ENCODE results near the gene CATSPERZ.

The CATSPERZ gene

DNA sequence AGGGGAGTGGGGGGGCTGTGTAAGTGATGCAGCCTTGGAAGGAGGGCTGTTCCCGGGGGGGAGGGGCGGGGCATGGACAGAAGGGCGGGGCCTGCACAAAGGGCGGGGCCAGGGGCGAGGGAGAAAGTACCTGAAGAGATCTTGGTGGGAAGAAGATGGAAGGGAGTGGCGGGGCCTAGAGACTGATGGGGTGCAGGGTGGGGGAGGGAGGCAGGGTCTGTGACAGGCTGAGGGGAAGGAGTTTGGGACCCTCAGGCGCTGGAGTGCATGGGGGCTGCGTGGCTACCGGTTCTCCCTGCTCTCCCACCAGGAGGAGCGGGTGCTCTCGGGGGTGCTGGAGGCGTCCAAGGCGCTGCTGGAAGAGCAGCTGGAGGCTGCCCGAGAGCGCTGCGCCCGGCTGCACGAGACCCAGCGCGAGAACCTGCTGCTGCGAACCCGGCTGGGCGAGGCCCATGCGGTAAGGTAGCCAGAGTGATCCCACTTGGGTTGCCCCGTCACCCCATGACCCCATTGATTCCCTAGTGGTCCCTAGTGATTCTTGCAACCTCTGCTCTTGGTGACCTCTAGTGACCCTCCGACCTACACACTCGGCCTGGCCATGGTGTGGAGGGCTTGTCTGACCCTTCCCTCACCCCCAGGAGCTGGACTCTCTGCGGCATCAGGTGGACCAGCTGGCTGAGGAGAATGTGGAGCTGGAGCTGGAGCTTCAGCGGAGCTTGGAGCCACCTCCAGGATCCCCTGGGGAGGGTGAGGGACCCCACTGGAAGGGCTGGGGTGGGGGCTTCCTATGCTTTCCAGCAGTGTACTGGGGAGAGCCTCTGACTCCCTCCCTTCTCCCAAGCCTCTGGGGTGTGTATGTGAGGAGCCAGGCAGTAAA lies 42.9 kb downstream of the CATSPERZ start:
- DNase-seq: no peak

DNA sequence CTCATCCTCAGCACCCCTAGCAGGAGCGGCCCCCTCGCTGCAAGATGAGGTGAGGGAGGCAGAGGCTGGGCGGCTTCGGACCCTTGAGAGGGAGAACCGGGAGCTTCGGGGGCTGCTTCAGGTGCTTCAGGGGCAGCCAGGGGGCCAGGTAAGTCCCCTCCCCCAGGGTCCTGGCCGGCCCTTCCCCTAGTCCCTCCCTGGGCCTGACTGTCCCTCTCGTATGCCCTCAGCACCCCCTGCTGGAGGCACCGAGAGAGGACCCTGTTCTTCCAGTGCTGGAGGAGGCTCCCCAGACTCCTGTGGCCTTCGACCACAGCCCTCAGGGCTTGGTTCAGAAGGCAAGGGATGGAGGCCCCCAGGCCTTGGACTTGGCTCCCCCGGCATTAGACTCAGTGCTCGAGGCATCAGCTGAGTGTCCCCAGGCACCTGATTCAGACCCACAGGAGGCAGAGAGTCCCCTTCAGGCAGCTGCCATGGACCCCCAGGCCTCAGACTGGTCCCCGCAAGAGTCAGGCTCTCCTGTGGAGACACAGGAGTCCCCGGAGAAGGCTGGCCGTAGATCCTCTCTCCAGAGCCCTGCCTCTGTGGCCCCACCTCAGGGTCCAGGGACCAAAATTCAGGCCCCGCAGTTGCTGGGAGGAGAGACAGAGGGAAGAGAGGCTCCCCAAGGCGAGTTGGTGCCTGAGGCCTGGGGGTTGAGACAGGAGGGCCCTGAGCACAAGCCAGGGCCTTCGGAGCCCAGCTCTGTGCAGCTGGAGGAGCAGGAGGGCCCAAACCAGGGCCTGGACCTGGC lies 43.8 kb downstream of the CATSPERZ start:
- DNase-seq: no peak

GRCh38 chr11:64344787-64345186 lies 44.6 kb downstream of the CATSPERZ start:
- DNase-seq: no peak

DNA sequence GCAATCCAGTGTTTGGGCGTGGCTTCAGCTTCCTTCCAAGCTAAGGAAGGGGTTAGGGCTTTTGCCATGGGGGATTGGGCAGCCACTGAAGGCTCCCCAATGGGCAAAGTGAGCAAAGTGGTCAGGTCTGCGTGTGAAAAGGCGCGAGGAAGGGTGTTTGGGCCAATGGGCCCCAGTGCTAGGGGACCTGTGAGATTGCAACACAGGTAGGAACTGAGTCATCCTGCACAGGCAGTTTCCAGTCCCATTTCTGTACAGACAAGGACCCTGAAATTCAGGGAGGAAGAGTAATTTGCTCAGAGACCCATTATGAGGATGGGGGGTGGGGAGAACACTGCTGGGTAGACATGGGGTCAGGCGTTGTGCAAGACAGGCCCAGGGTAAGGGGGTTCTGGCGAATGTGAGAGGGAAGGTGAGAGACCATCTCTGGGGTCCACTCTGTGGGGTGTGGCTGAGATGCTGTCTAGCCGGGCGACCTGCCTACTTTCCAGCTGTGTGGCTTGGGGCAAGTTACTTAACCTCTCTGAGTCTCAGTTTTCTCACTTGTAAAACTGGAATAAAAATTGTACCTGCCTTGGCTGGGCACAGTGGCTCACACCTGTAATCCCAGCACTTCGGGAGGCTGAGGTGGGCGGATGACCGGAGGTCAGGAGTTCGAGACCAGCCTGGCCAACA lies 47.2 kb downstream of the CATSPERZ start:
- DNase-seq: no peak

GRCh38 chr11:64348383-64349024 lies 48.3 kb downstream of the CATSPERZ start:
- DNase-seq: no peak

- no peak for DNase-seq
Measured at GRCh38 chr11:64349025-64349387, 48.8 kb downstream of the CATSPERZ start.

GRCh38 chr11:64349404-64349803 lies 49.2 kb downstream of the CATSPERZ start:
- DNase-seq: no peak

DNA sequence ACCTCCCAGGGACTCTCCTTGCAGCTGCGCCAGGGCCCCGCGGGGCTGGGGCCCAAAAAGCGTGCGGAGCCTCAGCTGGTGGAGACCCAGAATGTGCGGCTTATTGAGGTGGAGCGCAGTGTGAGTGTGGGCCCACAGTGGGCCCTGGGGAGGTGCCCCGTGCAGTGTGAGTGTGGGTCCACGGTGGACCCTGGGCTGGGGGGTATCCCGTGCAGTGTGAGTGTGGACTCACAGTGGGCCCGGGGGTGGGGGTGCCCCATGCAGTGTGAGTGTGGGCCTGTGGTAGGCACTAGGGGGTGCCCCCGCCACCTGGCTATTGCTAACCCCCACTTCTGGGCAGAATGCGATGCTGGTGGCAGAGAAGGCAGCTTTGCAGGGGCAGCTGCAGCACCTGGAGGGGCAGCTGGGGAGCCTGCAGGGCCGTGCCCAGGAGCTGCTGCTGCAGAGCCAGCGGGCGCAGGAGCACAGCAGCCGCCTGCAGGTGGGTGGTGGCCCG lies 51.0 kb downstream of the CATSPERZ start:
- no peak for DNase-seq

DNA sequence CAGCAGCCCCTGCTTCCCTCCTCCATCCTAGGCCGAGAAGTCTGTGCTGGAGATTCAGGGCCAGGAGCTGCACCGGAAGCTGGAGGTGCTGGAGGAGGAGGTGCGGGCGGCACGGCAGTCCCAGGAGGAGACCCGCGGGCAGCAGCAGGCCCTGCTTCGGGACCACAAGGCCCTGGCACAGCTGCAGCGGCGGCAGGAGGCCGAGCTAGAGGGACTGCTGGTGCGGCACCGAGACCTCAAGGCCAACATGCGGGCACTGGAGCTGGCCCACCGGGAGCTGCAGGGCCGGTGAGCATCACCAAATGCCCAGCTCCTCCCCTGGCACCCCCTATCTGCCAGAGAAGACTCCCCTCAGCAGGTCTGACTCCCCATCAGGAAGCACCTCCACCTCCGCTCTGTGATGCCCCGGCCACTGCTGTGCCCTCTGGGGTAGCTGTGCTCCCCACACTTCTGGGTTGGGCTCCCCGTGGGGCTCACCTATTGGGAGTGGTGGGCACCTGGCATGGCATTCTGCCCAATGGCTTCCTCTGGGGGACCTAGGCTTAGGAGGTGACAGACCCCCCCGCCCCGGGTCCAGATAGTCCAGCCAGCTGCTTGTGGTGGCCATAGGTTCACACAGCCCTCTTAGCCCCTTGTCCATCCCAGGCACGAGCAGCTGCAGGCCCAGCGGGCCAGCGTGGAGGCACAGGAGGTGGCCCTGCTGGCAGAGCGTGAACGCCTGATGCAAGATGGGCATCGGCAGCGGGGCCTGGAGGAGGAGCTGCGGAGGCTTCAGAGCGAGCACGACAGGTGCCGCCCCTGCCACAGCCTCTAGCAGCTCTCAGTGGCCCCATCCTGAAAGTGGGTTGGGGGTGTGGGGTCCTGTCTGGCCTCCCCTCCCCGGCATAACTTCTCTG lies 52.2 kb downstream of the CATSPERZ start:
- DNase-seq: no peak

DNA sequence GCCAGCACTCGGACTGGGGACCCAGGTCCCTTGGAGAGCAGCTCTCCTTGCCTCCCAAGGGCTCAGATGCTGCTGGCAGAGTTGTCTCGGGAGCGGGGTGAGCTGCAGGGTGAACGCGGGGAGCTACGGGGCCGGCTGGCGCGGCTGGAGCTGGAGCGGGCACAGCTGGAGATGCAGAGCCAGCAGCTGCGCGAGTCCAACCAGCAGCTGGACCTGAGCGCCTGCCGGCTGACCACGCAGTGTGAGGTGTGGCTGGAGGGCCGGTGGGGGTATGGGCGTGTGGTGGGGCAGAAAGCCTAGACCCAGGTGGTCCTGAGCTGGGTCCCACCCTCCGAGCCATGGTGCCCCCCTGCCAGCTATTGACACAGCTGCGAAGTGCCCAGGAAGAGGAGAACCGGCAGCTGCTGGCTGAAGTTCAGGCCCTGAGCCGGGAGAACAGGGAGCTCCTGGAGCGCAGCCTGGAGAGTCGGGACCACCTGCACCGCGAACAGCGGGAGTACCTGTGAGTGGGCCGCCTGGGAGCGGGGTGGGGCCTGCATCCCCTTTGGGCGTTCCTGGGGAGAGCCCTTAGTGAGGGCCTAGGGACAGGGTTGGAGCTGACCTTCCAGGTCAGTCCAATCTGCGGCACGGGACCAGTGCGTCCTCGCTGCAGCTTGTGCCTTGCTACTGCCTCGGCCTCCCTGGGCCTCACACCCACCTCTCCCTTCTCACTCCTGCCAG lies 53.0 kb downstream of the CATSPERZ start:
- DNase-seq: no peak

- DNase-seq: no peak
Measured at GRCh38 chr11:64353715-64354506, 53.8 kb downstream of the CATSPERZ start.

All from T1000 (cell line).